ENCODE data around the gene PLEKHA7.

The PLEKHA7 gene

GRCh38 chr11:16844268-16844771 is 169.9 kb downstream of the PLEKHA7 start:
- H3K4me1 Mint-ChIP-seq (ENCODE audit: low read depth), result no peaks in the 10 kb centered on the region
- no peaks in the 10 kb centered on the region for H3K36me3 Mint-ChIP-seq (ENCODE audit: low read depth)
- no peaks in the 10 kb centered on the region for H3K27me3 Mint-ChIP-seq
- no peak overlapping the region for H3K27ac Mint-ChIP-seq
- H3K4me3 Mint-ChIP-seq, result no peak overlapping the region
- intact Hi-C loops (cut with micrococcal nuclease), result no loop called here
- no peaks in the 10 kb centered on the region for H3K9me3 Mint-ChIP-seq

- Mint-ChIP-seq H3K27ac (no peak overlapping the region), H3K27me3 (no peaks in the 10 kb centered on the region), H3K36me3 (ENCODE audit: low read depth) (no peaks in the 10 kb centered on the region), H3K4me1 (ENCODE audit: low read depth) (no peaks in the 10 kb centered on the region), H3K4me3 (no peak overlapping the region), H3K9me3 (no peaks in the 10 kb centered on the region)
- intact Hi-C loops (cut with micrococcal nuclease), result no loop called here
Measured at GRCh38 chr11:16843294-16843693, 170.9 kb downstream of the PLEKHA7 start.

GRCh38 chr11:16841984-16842383 is 172.2 kb downstream of the PLEKHA7 start:
- intact Hi-C loops (cut with micrococcal nuclease), result no loop called here
- H3K9me3 Mint-ChIP-seq, result no peaks in the 10 kb centered on the region
- no peaks in the 10 kb centered on the region for H3K36me3 Mint-ChIP-seq (ENCODE audit: low read depth)
- H3K27ac Mint-ChIP-seq, result no peak overlapping the region
- H3K27me3 Mint-ChIP-seq, result no peaks in the 10 kb centered on the region
- peaks cover 6% of the 10 kb centered on the region for H3K4me1 Mint-ChIP-seq (ENCODE audit: low read depth)
- H3K4me3 Mint-ChIP-seq, result no peak overlapping the region

- H3K27ac Mint-ChIP-seq, result no peak overlapping the region
- no peaks in the 10 kb centered on the region for H3K9me3 Mint-ChIP-seq
- H3K27me3 Mint-ChIP-seq, result no peaks in the 10 kb centered on the region
- no peak overlapping the region for H3K4me3 Mint-ChIP-seq
- no peaks in the 10 kb centered on the region for H3K36me3 Mint-ChIP-seq (ENCODE audit: low read depth)
- intact Hi-C loops (cut with micrococcal nuclease), result no loop called here
- peaks cover 6% of the 10 kb centered on the region for H3K4me1 Mint-ChIP-seq (ENCODE audit: low read depth)
Measured at GRCh38 chr11:16841481-16841880, 172.7 kb downstream of the PLEKHA7 start.

- Mint-ChIP-seq H3K4me1 (ENCODE audit: low read depth) (peaks cover 6% of the 10 kb centered on the region), H3K36me3 (ENCODE audit: low read depth) (no peaks in the 10 kb centered on the region), H3K27me3 (no peaks in the 10 kb centered on the region), H3K4me3 (no peak overlapping the region), H3K27ac (no peak overlapping the region), H3K9me3 (no peaks in the 10 kb centered on the region)
- intact Hi-C loops (cut with micrococcal nuclease), result no loop called here
Measured at GRCh38 chr11:16840951-16841350, 173.3 kb downstream of the PLEKHA7 start.

GRCh38 chr11:16839821-16840220 is 174.4 kb downstream of the PLEKHA7 start:
- Mint-ChIP-seq H3K36me3 (ENCODE audit: low read depth) (no peaks in the 10 kb centered on the region), H3K9me3 (no peaks in the 10 kb centered on the region)
- intact Hi-C loops (cut with micrococcal nuclease), result no loop called here

GRCh38 chr11:16834384-16834783 is 179.8 kb downstream of the PLEKHA7 start:
- no peaks in the 10 kb centered on the region for H3K27me3 Mint-ChIP-seq
- intact Hi-C loops (cut with micrococcal nuclease), result no loop called here
- H3K27ac Mint-ChIP-seq, result no peak overlapping the region
- H3K9me3 Mint-ChIP-seq, result no peaks in the 10 kb centered on the region
- no peak overlapping the region for H3K4me3 Mint-ChIP-seq
- no peaks in the 10 kb centered on the region for H3K36me3 Mint-ChIP-seq (ENCODE audit: low read depth)
- H3K4me1 Mint-ChIP-seq (ENCODE audit: low read depth), result peaks cover 6% of the 10 kb centered on the region

More at GRCh38 chr11:16839821-16840220, 174.4 kb downstream of the PLEKHA7 start:
- Mint-ChIP-seq H3K27me3 (no peaks in the 10 kb centered on the region), H3K27ac (no peak overlapping the region), H3K4me1 (ENCODE audit: low read depth) (peaks cover 6% of the 10 kb centered on the region), H3K4me3 (no peak overlapping the region)

- intact Hi-C loops (cut with micrococcal nuclease), result no loop called here
- Mint-ChIP-seq H3K27me3 (peaks cover 1% of the 10 kb centered on the region), H3K4me3 (no peak overlapping the region), H3K36me3 (ENCODE audit: low read depth) (no peaks in the 10 kb centered on the region), H3K27ac (no peak overlapping the region), H3K4me1 (ENCODE audit: low read depth) (peaks cover 6% of the 10 kb centered on the region), H3K9me3 (no peaks in the 10 kb centered on the region)
Measured at GRCh38 chr11:16833026-16833425, 181.2 kb downstream of the PLEKHA7 start.

GRCh38 chr11:16832193-16832539 is 182.0 kb downstream of the PLEKHA7 start:
- Mint-ChIP-seq H3K9me3 (no peaks in the 10 kb centered on the region), H3K4me3 (no peak overlapping the region), H3K36me3 (ENCODE audit: low read depth) (no peaks in the 10 kb centered on the region), H3K27ac (no peak overlapping the region), H3K4me1 (ENCODE audit: low read depth) (no peaks in the 10 kb centered on the region), H3K27me3 (peaks cover 1% of the 10 kb centered on the region)
- intact Hi-C loops (cut with micrococcal nuclease), result no loop called here

- peaks cover 1% of the 10 kb centered on the region for H3K27me3 Mint-ChIP-seq
- intact Hi-C loops (cut with micrococcal nuclease), result no loop called here
Measured at GRCh38 chr11:16831316-16832192, 182.7 kb downstream of the PLEKHA7 start.

GRCh38 chr11:16827139-16827538 is 187.1 kb downstream of the PLEKHA7 start:
- Mint-ChIP-seq H3K4me1 (ENCODE audit: low read depth) (no peaks in the 10 kb centered on the region), H3K9me3 (no peaks in the 10 kb centered on the region), H3K27me3 (peaks cover 1% of the 10 kb centered on the region), H3K36me3 (ENCODE audit: low read depth) (no peaks in the 10 kb centered on the region), H3K27ac (no peak overlapping the region), H3K4me3 (no peak overlapping the region)
- intact Hi-C loops (cut with micrococcal nuclease), result no loop called here

More at GRCh38 chr11:16831316-16832192, 182.7 kb downstream of the PLEKHA7 start:
- Mint-ChIP-seq H3K9me3 (no peaks in the 10 kb centered on the region), H3K4me1 (ENCODE audit: low read depth) (no peaks in the 10 kb centered on the region), H3K36me3 (ENCODE audit: low read depth) (no peaks in the 10 kb centered on the region), H3K4me3 (no peak overlapping the region), H3K27ac (no peak overlapping the region)

- no peaks in the 10 kb centered on the region for H3K9me3 Mint-ChIP-seq
- no peak overlapping the region for H3K4me3 Mint-ChIP-seq
- no peaks in the 10 kb centered on the region for H3K36me3 Mint-ChIP-seq (ENCODE audit: low read depth)
- intact Hi-C loops (cut with micrococcal nuclease), result no loop called here
- peaks cover 8% of the 10 kb centered on the region for H3K4me1 Mint-ChIP-seq (ENCODE audit: low read depth)
- peaks cover 1% of the 10 kb centered on the region for H3K27me3 Mint-ChIP-seq
- peak overlapping the region; percentile 12 for H3K27ac Mint-ChIP-seq
Measured at GRCh38 chr11:16825968-16826367, 188.2 kb downstream of the PLEKHA7 start.

GRCh38 chr11:16825101-16825500 is 189.1 kb downstream of the PLEKHA7 start:
- intact Hi-C loops (cut with micrococcal nuclease), result no loop called here
- Mint-ChIP-seq H3K27me3 (peaks cover 1% of the 10 kb centered on the region), H3K27ac (no peak overlapping the region), H3K9me3 (no peaks in the 10 kb centered on the region), H3K36me3 (ENCODE audit: low read depth) (no peaks in the 10 kb centered on the region), H3K4me1 (ENCODE audit: low read depth) (peaks cover 16% of the 10 kb centered on the region), H3K4me3 (no peak overlapping the region)

GRCh38 chr11:16820324-16821092 is 193.7 kb downstream of the PLEKHA7 start:
- Mint-ChIP-seq H3K36me3 (ENCODE audit: low read depth) (no peaks in the 10 kb centered on the region), H3K4me1 (ENCODE audit: low read depth) (peaks cover 49% of the 10 kb centered on the region), H3K27me3 (no peaks in the 10 kb centered on the region), H3K4me3 (no peak overlapping the region), H3K27ac (no peak overlapping the region), H3K9me3 (no peaks in the 10 kb centered on the region)
- intact Hi-C loops (cut with micrococcal nuclease), result loop anchor here (2.0 kb wide), 1 partner anchor 62 kb away; no protein-coding TSS in a partner anchor
